Stimulated activated CD4-positive, alpha-beta T cell treated with anti-CD3 and anti-CD28 coated beads, Interleukin-1b, Interleukin-23, amount 100 ng/mL, for 24 hours (primary cell): ENCODE data around the gene SDK1.

Source experiments
- DNase-seq, 4 experiments: peaks; one replicate each; pipeline ENCODE4 v3.0.0-alpha.2; 2020; ENCODE audit warnings: low read depth in 4 of 4, low spot score in 1 of 4

SDK1 gene

DNA sequence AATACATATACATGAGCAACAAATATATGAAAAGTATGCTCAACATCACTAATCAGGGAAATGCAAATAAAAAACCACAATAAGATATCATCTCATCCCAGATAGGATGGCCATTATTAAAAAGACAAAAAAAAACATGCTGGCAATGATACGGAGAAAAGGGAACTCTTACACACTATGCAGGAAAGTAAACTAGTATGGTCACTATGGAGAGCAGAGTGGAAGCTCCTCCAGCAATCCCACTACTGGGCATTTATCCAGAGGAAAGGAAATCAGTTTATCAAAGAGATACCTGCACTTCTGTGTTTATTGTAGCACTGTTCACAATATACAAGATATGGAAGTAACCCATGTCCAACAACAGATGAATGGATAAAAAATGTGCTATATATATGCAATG, 217.5 kb downstream of the SDK1 start:
- DNase-seq = no peak

GRCh38 chr7:3520206-3520605, 219.2 kb downstream of the SDK1 start:
- DNase-seq = no peak

- no peak for DNase-seq
Measured at GRCh38 chr7:3527496-3528124, 226.6 kb downstream of the SDK1 start.

- DNase-seq = no peak
Measured at GRCh38 chr7:3533040-3533439, 232.0 kb downstream of the SDK1 start.

DNA sequence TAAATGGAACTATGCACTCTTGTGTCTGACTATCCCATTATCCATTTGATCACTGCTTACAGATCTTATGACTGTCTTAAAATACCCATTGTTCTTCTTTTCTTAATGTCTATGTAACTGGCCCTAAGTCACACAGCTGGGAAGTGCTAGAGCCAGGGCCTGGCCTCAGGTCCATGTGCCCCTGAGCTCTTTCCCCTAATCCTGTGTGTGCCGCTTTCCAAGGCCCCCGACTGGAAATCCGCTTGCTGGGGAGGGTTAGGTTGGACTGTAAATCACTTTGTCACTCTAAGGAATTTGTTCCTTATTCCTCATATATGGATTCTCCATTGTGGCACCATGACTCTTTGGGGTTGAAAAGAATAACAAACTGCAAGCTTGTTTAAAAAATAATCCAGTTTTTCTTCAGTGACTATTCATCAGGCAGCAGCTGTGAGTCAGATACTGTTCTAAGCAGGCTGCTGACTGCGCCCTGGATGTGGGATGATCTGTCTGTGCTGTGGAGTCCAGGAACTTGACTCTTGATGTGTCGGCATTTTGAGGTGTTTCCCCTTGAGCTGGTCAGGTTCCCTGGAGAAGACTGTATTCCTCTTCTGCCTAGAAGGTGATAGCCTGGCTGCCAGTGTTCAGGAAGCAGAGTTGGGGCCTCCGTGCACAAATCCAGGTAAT, 236.3 kb downstream of the SDK1 start:
- no peak for DNase-seq

GRCh38 chr7:3538041-3538440, 237.0 kb downstream of the SDK1 start:
- no peak for DNase-seq

DNA sequence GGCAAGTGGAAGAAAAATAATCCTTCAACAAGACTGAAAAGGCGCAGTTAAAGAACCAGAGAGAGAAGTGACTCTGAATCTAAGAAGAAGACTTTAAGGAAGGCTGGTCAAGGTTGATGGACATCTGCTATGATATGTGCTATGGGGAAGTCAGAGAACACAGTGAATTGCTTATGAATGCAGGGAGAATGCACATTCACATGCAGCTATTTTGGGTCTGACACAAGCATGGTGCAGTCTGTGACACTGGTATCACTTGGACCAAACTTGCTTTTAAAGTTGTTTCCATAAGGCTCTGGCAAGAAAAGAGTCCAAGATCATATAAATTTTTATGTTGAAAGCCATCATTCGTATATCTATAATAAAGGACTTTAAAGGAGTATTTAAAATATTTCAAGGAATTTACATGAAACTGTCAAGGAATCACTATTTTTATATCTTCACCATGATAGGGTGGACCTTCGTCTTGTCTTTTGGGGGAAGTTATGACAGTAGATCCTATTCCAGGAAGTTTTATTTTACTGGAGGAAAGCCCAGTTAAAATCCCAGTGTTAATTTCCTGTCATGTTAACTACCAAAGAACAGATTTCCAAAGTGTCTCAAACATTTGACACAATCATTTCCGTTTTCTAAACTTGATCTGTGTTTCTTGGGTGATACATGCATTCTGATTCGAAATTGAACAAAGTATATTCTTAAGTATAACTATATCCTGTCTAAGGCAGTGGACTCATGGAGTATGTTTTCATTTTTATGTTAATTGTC, 239.6 kb downstream of the SDK1 start:
- DNase-seq = no peak

- no peak for DNase-seq
Measured at GRCh38 chr7:3544202-3544601, 243.2 kb downstream of the SDK1 start.

GRCh38 chr7:3548815-3549214, 247.8 kb downstream of the SDK1 start:
- no peak for DNase-seq

DNA sequence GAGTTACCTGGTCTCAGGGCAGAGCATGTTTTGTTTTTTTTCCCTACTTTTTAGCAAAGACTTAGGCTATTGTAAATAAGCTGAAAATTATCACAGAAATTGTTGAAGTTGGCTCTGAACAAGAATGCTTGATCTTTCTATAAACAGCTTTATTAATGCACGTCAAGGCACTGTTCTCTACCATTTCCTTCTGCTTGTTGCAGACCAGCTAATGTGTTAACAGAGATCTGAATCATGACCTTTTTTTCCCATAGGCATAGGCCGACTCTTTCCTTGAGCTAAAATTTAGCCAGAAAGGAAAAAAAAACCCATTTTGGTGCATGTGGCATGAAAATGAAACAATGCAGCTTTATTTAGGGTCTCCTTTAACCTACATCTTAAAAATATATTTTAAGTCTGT, 248.5 kb downstream of the SDK1 start:
- no peak for DNase-seq

DNA sequence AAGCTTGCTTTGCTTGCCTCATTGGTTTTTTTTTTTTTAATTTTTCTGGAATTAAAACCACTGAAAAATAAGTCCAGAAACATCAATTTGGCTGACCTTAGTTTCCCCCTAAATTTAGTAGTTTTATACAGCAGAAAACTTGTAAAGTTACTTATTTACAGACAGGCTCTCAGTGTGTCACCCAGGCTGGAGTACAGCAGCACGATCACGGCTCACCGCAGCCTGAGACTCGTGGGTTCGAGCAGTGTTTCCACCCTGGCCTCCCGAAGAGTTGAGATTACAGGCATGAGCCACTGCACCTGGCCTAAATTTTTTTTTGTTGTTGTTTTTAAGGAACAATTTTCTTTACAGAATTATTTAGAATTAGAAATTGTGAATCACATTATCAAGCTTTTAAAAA, 250.5 kb downstream of the SDK1 start:
- DNase-seq = no peak

DNA sequence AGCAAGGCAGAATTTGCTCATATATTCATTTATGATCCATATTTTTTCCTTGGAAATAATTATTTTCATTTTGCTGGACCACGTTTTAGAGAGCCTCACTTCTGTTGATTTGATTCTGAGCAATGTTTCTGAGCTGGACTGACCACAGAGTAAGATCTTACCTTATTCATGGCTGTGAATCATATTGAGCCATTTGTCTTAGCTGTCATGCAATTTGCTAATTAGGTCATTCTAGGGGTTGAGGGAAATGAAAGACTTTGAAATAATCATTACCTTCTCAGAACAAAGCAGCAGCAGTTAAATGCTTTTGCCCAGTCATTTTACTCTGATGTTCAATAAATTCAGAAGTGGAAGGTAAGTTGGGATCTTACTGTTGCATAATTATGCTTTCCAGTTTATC, 251.4 kb downstream of the SDK1 start:
- no peak for DNase-seq

- DNase-seq = no peak
Measured at GRCh38 chr7:3558400-3558799, 257.3 kb downstream of the SDK1 start.

GRCh38 chr7:3559278-3559677, 258.2 kb downstream of the SDK1 start:
- DNase-seq = no peak

DNA sequence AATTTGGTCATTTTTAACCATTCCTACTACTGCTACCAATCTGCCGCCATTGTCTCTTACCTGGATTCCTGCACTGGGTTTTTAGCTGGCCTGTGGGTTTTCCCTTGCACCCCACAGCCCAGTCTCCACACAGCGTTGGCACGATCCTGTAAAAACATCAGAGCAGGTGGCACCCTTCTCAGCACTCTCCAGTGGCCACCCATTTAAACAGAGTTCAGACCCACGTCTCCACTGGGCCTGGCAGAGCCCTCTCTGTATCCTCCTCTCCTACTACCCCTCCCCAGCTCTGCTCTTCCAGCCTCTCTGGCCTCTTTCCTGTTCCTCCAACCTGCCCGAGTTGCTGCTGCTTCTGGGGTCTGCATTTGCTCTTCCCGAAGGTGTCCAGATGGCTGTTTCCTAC, 259.4 kb downstream of the SDK1 start:
- no peak for DNase-seq

DNA sequence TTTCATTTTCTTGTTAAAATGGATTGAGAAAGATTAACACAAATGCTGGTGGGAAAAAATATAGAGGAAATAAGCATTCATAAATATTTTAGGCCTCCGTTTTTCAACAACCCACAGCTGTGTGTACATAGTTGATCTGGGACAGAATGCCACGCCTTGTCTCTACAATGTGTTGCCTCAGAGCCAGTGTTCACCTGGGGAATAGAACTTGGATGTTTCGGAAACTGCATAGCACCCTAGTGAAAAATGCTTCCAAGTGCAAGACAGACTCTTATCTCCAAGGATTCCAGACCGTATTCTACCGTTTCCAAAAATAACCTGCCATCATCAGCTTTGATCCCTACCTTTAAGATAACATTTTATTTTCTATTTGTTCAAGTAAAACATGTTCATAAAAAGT, 260.9 kb downstream of the SDK1 start:
- DNase-seq = no peak

DNA sequence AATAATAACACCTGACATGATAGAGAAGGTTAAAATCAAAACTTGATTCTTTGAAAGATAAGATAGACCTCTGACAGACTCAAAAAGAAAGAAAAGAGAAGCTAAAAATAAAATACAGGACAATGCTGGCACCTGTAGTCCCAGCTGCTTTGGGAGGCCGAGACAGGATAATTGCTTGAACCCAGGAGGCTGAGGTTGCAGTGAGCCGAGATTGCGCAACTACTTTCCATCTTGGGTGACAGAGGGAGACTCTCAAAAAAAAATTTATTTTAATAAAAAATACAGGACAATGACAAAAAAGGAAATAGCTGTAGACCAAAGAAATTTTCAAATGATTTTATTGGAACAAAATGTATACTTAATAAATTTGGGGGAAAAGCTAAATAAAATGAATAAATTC, 263.2 kb downstream of the SDK1 start:
- DNase-seq = no peak

- DNase-seq = no peak
Measured at GRCh38 chr7:3568516-3568915, 267.5 kb downstream of the SDK1 start.

GRCh38 chr7:3569643-3570042, 268.6 kb downstream of the SDK1 start:
- DNase-seq = no peak

DNA sequence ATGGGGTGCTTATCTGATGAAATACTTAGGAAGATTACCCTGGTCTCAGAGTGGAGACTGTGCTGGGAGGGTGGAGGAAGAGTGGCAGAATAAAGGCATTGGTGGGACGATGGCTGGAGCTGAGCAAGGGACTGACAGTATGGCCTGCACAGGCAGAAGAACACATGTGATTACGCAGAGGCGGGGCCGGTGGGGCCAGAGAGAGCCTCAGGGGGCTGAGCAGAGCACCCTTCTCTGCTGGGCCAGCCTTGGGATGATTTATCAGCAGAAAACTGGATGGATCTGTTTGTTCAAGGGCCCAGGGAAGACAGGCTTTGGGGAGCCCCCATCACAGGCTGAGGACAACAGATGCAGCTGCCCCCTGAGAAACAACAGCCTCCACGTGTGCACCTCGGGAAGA, 272.1 kb downstream of the SDK1 start:
- DNase-seq = no peak

DNA sequence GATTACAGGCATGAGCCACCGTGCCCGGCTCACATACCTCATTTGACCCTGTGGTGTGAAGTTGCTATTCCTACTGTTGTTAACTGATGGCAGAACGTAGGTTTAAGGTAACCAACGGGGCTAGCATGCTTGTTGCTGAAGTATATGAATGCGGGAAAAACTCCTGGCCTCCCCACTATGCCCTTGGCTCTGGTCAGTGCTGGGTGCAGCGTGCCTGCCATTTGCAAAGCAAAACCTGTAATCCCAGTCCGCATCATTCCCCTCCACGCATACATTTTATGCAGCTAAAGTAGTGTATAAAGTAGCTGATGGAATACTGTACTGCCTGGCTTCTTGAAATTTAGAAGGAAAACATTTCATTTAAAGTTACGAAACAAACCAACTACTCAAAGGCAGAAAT, 273.3 kb downstream of the SDK1 start:
- no peak for DNase-seq

DNA sequence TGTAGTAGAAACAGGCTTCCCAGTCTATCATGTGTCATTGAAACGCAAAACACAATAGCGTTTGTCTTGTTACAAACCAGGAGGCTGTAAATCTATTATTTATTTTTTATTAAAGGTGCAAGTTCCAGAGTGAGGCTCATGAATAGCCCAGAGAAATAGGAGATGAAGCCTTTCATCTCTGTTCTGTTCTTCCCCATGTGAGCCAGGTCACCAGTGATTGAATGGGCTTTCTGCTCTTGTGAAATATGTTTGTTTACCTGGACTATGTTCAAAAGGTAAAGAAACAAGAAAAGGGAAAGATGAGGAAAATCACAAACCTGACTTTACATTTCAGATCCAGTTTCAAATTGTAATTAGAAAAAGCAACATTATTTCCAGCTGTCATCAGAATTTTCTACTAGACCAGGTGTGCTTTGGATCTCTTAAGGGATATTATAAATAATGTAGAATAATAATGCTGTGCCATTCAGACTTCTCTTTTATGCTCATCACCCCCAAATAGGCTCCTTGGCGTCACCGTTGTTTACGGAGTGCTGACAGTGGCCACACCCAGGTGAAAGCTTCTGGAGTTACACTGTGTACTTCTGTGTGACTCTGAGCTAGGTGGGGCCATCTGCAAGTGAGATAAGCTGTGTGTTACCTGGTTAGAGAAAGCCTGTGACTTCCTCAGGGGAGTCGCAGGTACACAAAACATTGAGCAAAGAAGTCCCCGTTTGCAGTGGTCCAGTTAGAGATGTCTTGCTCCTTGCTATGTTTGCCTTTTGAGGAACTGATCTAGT, 274.9 kb downstream of the SDK1 start:
- DNase-seq = no peak
